Measurements from ENCODE around the gene ISCA1. TPM values are rescaled to one million over a fixed set of nuclear protein-coding genes. Genes with fewer than 3 reads are reported as not detected.

Gene ISCA1
- total RNA-seq, 1 experiment from 2014 or later: 41.7 TPM

- DNase-seq (ENCODE audit: low spot score): no peak
- in situ Hi-C loops (cut with HindIII; ENCODE audit: low sequenced_read_pairs): no loop called here
Measured at GRCh38 chr9:86248746-86249145, 33.6 kb downstream of the ISCA1 start.

GRCh38 chr9:86246752-86247161 is 35.6 kb downstream of the ISCA1 start:
- in situ Hi-C loops (cut with HindIII; ENCODE audit: low sequenced_read_pairs): no loop called here

GRCh38 chr9:86242071-86242470 is 40.3 kb downstream of the ISCA1 start:
- DNase-seq (ENCODE audit: low spot score): no peak
- in situ Hi-C loops (cut with HindIII; ENCODE audit: low sequenced_read_pairs): no loop called here

More at GRCh38 chr9:86246752-86247161, 35.6 kb downstream of the ISCA1 start:
- no peak for DNase-seq (ENCODE audit: low spot score)

DNA sequence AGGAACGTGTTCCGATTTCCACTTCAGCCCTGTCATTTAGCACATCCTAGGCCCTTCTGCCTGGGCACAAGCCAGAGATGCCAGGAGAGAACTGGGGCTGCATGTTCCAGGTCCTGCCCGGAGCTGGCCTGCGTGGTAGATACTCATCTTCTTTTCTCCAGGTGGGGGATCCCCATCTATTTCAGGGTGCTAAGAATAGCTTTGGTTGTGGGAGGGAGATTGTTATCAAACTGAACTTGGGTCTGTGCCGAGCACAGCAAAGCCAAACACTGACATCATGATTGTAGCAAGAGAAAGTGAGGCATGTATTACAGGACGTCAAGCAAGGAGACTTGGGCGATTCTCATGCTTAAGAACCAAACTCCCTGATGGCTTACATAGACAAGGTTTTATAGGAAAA is 41.1 kb downstream of the ISCA1 start:
- in situ Hi-C loops (cut with HindIII; ENCODE audit: low sequenced_read_pairs): no loop called here
- no peak for DNase-seq (ENCODE audit: low spot score)

DNA sequence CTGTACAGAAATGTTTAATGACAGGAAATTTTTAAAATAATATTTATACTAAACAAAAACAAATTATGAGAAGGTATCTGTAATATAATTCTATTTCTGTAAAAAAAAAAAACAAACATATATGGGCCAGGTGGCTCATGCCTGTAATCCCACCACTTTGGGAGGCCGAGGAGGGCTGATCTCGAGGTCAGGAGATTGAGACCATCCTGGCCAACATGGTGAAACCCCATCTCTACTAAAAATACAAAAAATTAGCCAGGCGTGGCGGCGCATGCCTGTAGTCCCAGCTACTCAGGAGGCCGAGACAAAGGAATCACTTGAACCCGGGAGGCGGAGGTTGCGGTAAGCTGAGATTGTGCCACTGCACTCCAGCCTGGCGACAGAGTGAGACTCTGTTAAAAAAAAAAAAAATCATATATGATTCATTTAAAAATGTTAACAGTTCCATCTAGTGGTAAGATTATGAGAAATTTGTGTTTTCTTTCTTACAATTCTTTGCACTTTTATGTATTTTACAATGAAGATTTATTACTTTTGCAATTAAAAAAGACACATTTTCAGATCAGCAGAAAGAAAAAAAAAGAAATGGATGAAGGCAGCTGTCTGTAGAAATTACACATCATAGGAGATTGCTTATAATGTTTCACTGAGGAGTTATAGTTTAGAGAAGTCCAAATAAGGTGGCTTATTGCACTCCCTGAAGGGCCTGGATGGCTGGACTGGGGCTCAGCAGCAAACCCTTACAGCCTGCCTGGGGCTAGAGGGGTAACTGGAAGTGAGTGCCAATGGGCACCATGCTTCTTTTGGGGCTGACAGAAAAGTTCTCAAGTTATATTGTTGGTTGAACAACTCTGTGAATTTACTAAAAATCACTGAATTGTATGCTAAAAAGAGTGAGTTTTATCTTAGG is 43.2 kb downstream of the ISCA1 start:
- peak; percentile 16 for DNase-seq (ENCODE audit: low spot score)
- in situ Hi-C loops (cut with HindIII; ENCODE audit: low sequenced_read_pairs): no loop called here

DNA sequence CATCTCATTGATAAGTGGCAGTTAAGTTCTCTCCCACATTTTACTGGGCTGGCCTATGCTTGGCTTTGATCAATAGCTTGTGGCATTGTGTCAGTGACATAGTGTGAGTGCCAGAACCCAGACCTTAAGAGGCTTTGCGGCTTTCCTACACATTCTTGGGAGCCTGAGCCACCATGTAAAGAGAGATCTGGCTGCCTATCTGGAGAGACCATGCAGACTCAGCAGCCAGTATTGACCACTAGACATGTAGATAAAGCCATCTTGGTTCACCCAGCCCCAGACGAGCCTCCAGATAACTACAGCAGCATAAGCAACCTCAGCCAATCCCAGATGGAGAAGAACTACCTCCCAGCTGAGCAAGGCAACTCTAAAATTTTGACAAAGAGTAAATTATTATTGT is 51.5 kb downstream of the ISCA1 start:
- in situ Hi-C loops (cut with HindIII; ENCODE audit: low sequenced_read_pairs): no loop called here
- no peak for DNase-seq (ENCODE audit: low spot score)

GRCh38 chr9:86222667-86223066 is 59.7 kb downstream of the ISCA1 start:
- DNase-seq (ENCODE audit: low spot score): no peak
- in situ Hi-C loops (cut with HindIII; ENCODE audit: low sequenced_read_pairs): no loop called here

- in situ Hi-C loops (cut with HindIII; ENCODE audit: low sequenced_read_pairs): no loop called here
- no peak for DNase-seq (ENCODE audit: low spot score)
Measured at GRCh38 chr9:86219606-86220005, 62.7 kb downstream of the ISCA1 start.

GRCh38 chr9:86217076-86217755 is 65.1 kb downstream of the ISCA1 start:
- DNase-seq (ENCODE audit: low spot score): no peak
- in situ Hi-C loops (cut with HindIII; ENCODE audit: low sequenced_read_pairs): no loop called here

Other genes starting within 250 kb of the ISCA1 start
- gene GOLM1, start 183.0 kb downstream of the ISCA1 start, total RNA-seq (2014; rRNA removed; shearing (Covaris generic)): 39.9 and 41.8 TPM in 2 replicates
- 0.07 TPM in 1 of 2 replicates, not detected in the other for gene C9orf153, start 22.9 kb downstream of the ISCA1 start, total RNA-seq (2014; rRNA removed; shearing (Covaris generic))
- 6.8 and 7.8 TPM in 2 replicates for gene TUT7, start 71.9 kb upstream of the ISCA1 start, total RNA-seq (2014; rRNA removed; shearing (Covaris generic))